HG03521 (cell line): ENCODE results near the gene MCU.
"Not testable (repeated sequence)": the region's sequence is repeated elsewhere in the genome, so short reads cannot be mapped to it uniquely, and the experiment has no call there.

Experiments used
- ATAC-seq: cut with Tn5 transposase; IDR thresholded peaks from one replicate; pipeline ENCODE4 v1.9.1; 2021; ENCODE audit warnings: mild to moderate bottlenecking, moderate library complexity; ENCODE audit not compliant: unreplicated experiment

MCU gene, protein sequence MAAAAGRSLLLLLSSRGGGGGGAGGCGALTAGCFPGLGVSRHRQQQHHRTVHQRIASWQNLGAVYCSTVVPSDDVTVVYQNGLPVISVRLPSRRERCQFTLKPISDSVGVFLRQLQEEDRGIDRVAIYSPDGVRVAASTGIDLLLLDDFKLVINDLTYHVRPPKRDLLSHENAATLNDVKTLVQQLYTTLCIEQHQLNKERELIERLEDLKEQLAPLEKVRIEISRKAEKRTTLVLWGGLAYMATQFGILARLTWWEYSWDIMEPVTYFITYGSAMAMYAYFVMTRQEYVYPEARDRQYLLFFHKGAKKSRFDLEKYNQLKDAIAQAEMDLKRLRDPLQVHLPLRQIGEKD

GRCh38 chr10:72691863-72692743 lies at the start of gene MCU:
Gene MCU (plus strand): TSS chr10:72692143. CDS start chr10:72692152, 9 bp downstream.
- peak; percentile 97 for ATAC-seq

DNA sequence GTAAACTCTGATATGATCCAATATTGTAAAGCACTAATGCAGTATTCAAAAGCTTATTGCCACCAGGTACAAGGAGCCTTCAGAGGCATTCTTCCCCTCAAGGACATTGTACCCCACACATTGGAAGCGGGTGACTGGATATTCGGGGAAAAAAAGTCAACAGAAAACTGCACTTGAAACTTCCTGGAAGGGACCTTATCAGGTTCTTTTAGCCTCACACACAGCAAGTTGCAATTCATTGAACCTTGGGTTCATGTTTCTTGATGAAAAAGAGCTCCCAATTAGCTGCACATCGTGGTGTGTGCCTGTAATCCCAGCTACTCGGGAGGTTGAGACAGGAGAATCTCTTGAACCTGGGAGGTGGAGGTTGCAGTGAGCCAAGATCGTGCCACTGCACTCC lies 49.6 kb upstream of the MCU start:
- ATAC-seq = no peak

GRCh38 chr10:72645263-72645858 lies 46.6 kb upstream of the MCU start:
- ATAC-seq = no peak

DNA sequence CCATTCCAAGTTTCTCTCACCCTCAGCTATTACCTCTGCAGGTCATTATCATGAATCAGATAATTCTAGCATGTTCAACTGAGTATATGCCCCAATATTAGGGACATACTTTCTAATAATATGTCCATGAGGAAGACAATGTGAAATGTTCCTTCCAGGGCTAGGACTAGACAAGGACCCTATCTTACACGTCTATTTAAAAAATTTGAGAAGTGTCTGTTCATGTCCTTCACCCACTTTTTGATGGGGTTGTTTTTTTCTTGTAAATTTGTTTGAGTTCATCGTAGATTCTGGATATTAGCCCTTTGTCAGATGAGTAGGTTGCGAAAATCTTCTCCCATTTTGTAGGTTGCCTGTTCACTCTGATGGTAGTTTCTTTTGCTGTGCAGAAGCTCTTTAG lies 45.0 kb upstream of the MCU start:
- ATAC-seq = not testable (repeated sequence)

GRCh38 chr10:72648301-72648700 lies 43.6 kb upstream of the MCU start:
- no peak for ATAC-seq

- no peak for ATAC-seq
These were observed 42.7 kb upstream of the MCU start for GRCh38 chr10:72649291-72649690.

- ATAC-seq = no peak
These were observed 38.4 kb upstream of the MCU start for GRCh38 chr10:72653383-72654096.

- ATAC-seq = no peak
These were observed 37.2 kb upstream of the MCU start for GRCh38 chr10:72654720-72655119.

DNA sequence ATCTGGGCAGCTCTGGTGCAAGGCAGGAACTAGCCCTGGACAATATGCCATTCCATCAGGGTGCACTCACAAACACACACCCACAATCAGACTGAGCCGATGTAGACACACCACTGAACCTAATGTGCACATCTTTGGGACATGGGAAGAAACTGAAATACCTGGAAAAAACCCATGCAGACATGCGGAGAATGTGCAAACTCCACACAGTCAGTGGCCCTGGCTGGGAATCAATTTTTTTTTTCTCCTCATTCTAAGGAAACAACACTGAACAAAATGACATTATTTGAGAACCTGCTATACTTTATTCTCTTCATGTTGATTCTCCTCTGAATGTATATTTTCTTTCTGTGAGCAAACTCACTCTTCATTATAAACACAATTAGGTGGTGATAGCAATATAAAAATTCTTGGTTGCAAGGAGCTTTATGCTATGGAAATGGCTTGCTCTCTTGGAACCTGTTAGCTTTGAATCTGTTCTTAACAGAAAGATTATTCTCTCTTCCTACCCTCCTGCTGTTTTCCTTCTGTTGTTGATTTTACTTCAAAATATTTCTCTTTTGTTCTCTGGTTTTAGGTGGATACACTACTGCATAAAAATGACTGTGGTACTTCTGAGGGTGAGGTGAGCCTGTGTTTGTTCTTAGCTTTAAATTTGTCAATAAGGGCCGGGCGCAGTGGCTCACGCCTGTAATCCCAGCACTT lies 33.1 kb upstream of the MCU start:
- ATAC-seq = no peak

DNA sequence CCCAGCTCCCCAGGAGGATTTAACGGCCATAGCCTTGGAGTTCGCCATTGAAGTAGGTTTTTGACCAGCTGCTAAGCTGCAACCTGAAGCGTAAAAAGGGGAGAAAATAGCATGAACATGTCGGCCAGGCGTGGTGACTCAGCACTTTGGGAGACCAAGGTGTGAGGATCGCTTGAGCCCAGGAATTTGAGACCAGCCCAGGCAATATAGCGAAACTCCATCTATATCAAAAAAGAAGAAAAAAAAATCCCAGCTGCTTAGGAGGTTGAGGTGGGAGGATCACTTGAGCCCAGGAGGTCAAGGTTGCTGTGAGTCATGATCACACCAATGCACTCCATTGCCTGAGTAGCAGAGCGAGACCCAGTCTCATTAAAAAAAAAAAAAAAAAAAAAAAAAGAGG lies 32.2 kb upstream of the MCU start:
- no peak for ATAC-seq

GRCh38 chr10:72660220-72660619 lies 31.7 kb upstream of the MCU start:
- ATAC-seq = no peak

DNA sequence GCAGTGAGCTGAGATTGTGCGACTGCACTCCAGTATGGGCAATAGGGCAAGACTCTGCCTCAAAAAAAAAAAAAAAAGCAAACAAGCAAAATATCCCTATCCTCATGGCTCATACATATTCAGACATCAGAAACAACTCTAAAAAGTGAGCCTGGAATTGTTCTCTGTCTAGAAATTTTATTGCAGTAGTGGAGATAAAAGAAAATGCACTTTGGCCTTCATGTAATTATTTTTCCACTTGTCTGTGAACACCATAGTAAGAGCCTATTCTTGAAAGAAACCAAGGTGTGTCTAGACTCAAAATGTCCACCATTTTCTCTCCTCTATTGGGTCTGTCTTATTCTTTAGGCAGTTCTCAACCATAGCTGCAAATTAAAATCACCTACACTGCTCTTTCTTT lies 30.5 kb upstream of the MCU start:
- no peak for ATAC-seq

- ATAC-seq = no peak
These were observed 28.0 kb upstream of the MCU start for GRCh38 chr10:72663971-72664370.

DNA sequence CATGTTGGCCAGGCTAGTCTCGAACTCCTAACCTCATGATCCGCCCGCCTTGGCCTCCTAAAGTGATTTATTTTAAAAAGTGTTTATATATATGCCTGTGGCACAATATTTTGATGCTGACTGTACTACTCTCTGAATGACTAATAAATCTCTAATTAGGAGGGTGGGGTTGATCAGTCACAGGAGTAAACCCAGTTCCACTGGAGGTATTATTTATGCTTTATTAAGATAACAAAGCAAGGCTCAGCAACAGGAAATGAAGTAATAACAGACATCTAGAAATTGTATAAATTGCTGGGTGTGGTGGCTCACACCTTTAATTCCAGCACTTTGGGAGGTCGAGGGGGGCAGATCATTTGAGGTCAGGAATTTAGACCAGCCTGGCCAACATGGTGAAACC lies 26.0 kb upstream of the MCU start:
- ATAC-seq = no peak

DNA sequence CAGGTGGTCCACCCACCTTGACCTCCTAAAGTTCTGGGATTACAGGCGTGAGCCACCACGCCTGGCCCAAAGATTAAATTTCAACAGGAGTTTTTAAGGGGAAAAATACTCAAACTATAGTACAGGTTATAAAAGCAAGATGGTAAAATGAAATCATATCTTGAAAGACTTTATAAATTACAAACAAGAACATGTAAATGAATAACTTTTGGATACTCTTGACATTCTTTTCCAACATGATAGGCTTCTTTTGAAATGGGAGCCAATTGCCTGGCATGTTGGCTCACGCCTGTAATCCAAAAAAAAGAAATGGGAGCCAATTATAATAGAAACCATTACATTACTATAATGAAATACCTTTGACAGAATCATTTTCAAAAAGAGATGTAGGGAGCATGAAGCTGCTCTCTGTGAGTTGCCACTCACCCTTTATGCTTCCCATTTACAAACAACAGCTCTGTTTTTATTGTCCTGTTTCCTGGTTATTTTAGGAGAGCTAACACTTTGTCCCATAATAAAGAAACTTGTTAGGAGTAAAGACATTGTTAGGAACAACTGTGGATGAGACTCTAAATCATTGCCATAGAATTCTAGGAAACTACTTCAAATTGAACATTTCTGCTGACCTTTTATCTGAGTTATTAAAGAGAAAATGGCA lies 24.6 kb upstream of the MCU start:
- no peak for ATAC-seq

DNA sequence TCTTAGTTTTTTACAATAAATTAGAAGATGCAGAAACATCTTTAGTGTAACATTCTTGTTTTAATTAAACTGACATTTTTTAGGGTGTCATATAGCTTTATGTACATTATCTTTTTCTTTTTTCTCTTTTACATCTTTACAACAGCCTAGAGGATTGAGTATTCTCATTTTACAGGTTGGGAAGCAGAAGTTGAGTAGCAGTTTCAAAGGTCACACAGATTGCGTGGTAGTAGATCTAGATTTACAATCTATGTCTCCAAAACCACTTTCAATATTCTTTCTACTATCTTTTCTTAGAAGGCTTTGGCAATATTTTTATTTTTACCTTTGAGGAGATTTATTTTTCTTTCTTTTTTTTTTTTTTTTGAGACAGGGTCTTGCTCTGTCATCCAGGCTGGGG lies 18.7 kb upstream of the MCU start:
- ATAC-seq = no peak

GRCh38 chr10:72674174-72674573 lies 17.8 kb upstream of the MCU start:
- not testable (repeated sequence) for ATAC-seq

- ATAC-seq = no peak
These were observed 12.1 kb upstream of the MCU start for GRCh38 chr10:72679838-72680241.

- no peak for ATAC-seq
These were observed 9.3 kb upstream of the MCU start for GRCh38 chr10:72682638-72683037.
